ENCODE results near the gene SCUBE1.

- TF ChIP-seq CTCF (IDR thresholded peaks at IDR 0.05): no peak
- TF ChIP-seq POLR2A (IDR thresholded peaks at IDR 0.05; ENCODE audit: low read depth): no peak
- no peak for TF ChIP-seq POLR2AphosphoS5 (IDR thresholded peaks at IDR 0.05)
Measured at GRCh38 chr22:43293259-43293654, 49.9 kb downstream of the SCUBE1 start.
